ENCODE data around the gene CTSZ. TPM values are rescaled to one million over a fixed set of nuclear protein-coding genes. Genes with fewer than 3 reads are reported as not detected.

The CTSZ gene
- total and polyA plus RNA-seq, 10 of the 15 experiments (the other 5 are each of a cell fraction or from before 2014, with no cell fraction given) = 6.0 to 301 (median 154) TPM

- Histone ChIP-seq H4K20me1 (ENCODE audit: control insufficient read depth, insufficient read depth) (no peaks in the 10 kb centered on the region), H3K4me3 (no peak overlapping the region), H3K79me2 (ENCODE audit: control insufficient read depth, insufficient read depth, low read length) (peaks cover under 1% of the 10 kb centered on the region; the same call in 1 of the 2 replicates), H3K9me3 (replicated peaks; ENCODE audit: control insufficient read depth, insufficient read depth, low read length) (no peaks in the 10 kb centered on the region), H3K4me2 (ENCODE audit: control insufficient read depth, insufficient read depth) (no peak overlapping the region), H2AFZ (ENCODE audit: control insufficient read depth, low read depth, low read length) (no peak overlapping the region), H3K27ac (ENCODE audit: control insufficient read depth, insufficient read depth) (no peak overlapping the region), H3K27me3 (replicated peaks in 1 of 2; ENCODE audit: control insufficient read depth in 2 of 2, insufficient read depth in 2 of 2, low read length in 1 of 2) (peaks cover 0 to 5% of the 10 kb centered on the region in 2 experiments; a peak in 2 of 4 replicates), H3K4me1 (ENCODE audit: control insufficient read depth, insufficient read depth, low read length) (peaks cover 12% of the 10 kb centered on the region), H3K9ac (ENCODE audit: control insufficient read depth, insufficient read depth, low read length) (no peak overlapping the region), H3K36me3 (ENCODE audit: control insufficient read depth in 2 of 2, insufficient read depth in 2 of 2, low read length in 1 of 2) (no peaks in the 10 kb centered on the region)
- POLR2A ChIA-PET = no interaction called here
- no peak for TF ChIP-seq POLR2A (IDR thresholded peaks at IDR 0.05; ENCODE audit: low read depth, low read length)
- no peak for TF ChIP-seq SMAD1 (IDR thresholded peaks at IDR 0.05; ENCODE audit: low read depth, partially characterized antibody)
- no peak for TF ChIP-seq ZNF274 (IDR thresholded peaks at IDR 0.05; ENCODE audit: insufficient read depth, insufficient read length)
- no peak for TF ChIP-seq E4F1 (IDR thresholded peaks at IDR 0.05; ENCODE audit: borderline replicate concordance, partially characterized antibody)
- no peak for TF ChIP-seq ZZZ3 (IDR thresholded peaks at IDR 0.05; ENCODE audit: control insufficient read depth, insufficient read length, low read depth)
- TF ChIP-seq NBN (IDR thresholded peaks at IDR 0.05) = no peak
- TF ChIP-seq NR2C2 (IDR thresholded peaks at IDR 0.05; ENCODE audit: borderline replicate concordance, control insufficient read depth, insufficient read length, low read depth) = no peak
- no peak for TF ChIP-seq ZNF207 (IDR thresholded peaks at IDR 0.05; ENCODE audit: borderline replicate concordance)
- no peak for TF ChIP-seq ZNF622 (IDR thresholded peaks at IDR 0.05)
- no peak for TF ChIP-seq BCL3 (IDR thresholded peaks at IDR 0.05; ENCODE audit: borderline replicate concordance, insufficient read depth, low read depth, low read length, poor library complexity, severe bottlenecking)
- TF ChIP-seq JUND (IDR thresholded peaks at IDR 0.05; ENCODE audit: low read depth, low read length) = no peak
- no peak for TF ChIP-seq BCL11A (IDR thresholded peaks at IDR 0.05; ENCODE audit: low read depth, low read length)
- TF ChIP-seq, protein P1, sequence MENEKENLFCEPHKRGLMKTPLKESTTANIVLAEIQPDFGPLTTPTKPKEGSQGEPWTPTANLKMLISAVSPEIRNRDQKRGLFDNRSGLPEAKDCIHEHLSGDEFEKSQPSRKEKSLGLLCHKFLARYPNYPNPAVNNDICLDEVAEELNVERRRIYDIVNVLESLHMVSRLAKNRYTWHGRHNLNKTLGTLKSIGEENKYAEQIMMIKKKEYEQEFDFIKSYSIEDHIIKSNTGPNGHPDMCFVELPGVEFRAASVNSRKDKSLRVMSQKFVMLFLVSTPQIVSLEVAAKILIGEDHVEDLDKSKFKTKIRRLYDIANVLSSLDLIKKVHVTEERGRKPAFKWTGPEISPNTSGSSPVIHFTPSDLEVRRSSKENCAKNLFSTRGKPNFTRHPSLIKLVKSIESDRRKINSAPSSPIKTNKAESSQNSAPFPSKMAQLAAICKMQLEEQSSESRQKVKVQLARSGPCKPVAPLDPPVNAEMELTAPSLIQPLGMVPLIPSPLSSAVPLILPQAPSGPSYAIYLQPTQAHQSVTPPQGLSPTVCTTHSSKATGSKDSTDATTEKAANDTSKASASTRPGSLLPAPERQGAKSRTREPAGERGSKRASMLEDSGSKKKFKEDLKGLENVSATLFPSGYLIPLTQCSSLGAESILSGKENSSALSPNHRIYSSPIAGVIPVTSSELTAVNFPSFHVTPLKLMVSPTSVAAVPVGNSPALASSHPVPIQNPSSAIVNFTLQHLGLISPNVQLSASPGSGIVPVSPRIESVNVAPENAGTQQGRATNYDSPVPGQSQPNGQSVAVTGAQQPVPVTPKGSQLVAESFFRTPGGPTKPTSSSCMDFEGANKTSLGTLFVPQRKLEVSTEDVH (IDR thresholded peaks at IDR 0.05; ENCODE audit: low read depth, partially characterized antibody) = no peak
- no peak for TF ChIP-seq TBL1XR1 (IDR thresholded peaks at IDR 0.05; ENCODE audit: low read depth, low read length)
- WGBS (ENCODE audit: insufficient coverage, insufficient replicate concordance, low lambda C conversion rate, missing lambda C conversion rate) = 29% methylated on average over 5 of the region's 5 CpGs
- SMC1A ChIA-PET (ENCODE audit: uncharacterized antibody, unreplicated experiment) = no interaction called here
- ATAC-seq = no peak
- no TSS peak for BruUV-seq (replicated peaks)
- CTCF ChIA-PET = no interaction called here
- in situ Hi-C loops (cut with MboI) (loop anchor here (10.0 kb wide), 1 partner anchor 393 kb away; the partner anchor contains the start of gene STX16), intact Hi-C loops (cut with micrococcal nuclease; ENCODE audit: unreplicated experiment) (no loop called here)
- no peak for FAIRE-seq
- no peak for DNase-seq (ENCODE audit: low read depth, low spot score)
- RAD21 ChIA-PET (ENCODE audit: unreplicated experiment) = no interaction called here
Measured at GRCh38 chr20:59047938-59048680, 41.1 kb upstream of the CTSZ start.

Measured in GM12878 (cell line).